Lower leg skin (tissue), 3 donors: ENCODE results near the gene NGB.

ENCODE experiments used
- CTCF ChIP-seq, 3 donors: fragments of 450-650 bp; IDR thresholded peaks; one replicate each; pipeline ENCODE4 v1.5.1; 2016; ENCODE audit warnings: antibody characterized with exemption in 3 of 3, mild to moderate bottlenecking in 3 of 3, moderate library complexity in 2 of 3
- POLR2A ChIP-seq, 2 donors: fragments of 450-650 bp; IDR thresholded peaks; one replicate each; pipeline ENCODE4 v1.6.1; 2016 to 2017; ENCODE audit warnings: antibody characterized with exemption in 2 of 2, mild to moderate bottlenecking in 1 of 2, moderate library complexity in 1 of 2

DNA sequence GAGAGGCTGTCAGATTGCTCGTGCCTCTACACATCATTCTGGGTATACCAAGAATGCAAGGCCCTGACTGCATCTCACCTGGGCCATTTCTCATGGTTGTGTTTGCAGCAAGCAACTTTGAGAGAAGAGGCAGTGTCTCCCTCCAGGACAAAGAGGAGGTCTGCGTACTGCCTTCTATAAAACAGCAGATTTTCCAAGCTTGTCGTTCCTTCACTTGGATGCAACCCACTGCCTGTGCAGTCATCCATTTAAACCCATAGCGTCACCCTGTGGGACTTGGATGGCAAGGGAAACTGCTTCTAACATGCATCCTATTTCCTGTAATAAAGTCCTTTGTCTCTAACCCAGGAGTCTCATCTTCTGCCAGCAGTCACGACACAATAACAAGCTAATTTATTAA lies 48.4 kb upstream of the NGB start:
- no peak for TF ChIP-seq CTCF (IDR thresholded peaks at IDR 0.05)
- no peak for TF ChIP-seq POLR2A (IDR thresholded peaks at IDR 0.05)
